Common myeloid progenitor, CD34-positive (primary cell): ENCODE measurements around the gene OR6Q1.

Experiments
- CTCF ChIA-PET: fragments of 350-600 bp; sonication (Branson Sonifier 250); formaldehyde crosslinking; loops from one replicate; lab custom pipeline; 2021; ENCODE audit warnings: antibody characterized with exemption; lab: Charles Lee
- POLR2A ChIA-PET: fragments of 350-600 bp; sonication (Branson Sonifier 250); formaldehyde crosslinking; loops from one replicate; lab custom pipeline; 2021; ENCODE audit warnings: antibody characterized with exemption; lab: Charles Lee
- DNase-seq, 3 donors: peaks; one replicate each; pipeline versions ENCODE4 v3.0.0 to v3.0.0-alpha.2; 2013
- H3K27ac ChIP-seq, 2 experiments: 1 replicate in 1 of 2; 2 replicates in 1 of 2; pipeline ENCODE4 v1.7.0; 2013; ENCODE audit warnings: inconsistent platforms in 2 of 2, low read length in 2 of 2, mild to moderate bottlenecking in 2 of 2, low read depth in 1 of 2, moderate library complexity in 1 of 2; ENCODE audit not compliant: severe bottlenecking in 2 of 2, insufficient read depth in 1 of 2, poor library complexity in 1 of 2
- H3K27me3 ChIP-seq, 5 experiments: replicated peaks in 2 of 5; 1 replicate in 3 of 5; 2 replicates in 2 of 5; pipeline versions ENCODE4 v1.6.1 to v1.7.0; 2013; ENCODE audit warnings: low read length in 4 of 5, mild to moderate bottlenecking in 2 of 5, moderate library complexity in 2 of 5, inconsistent platforms in 1 of 5; ENCODE audit not compliant: insufficient read depth in 5 of 5, control insufficient read depth in 4 of 5
- H3K36me3 ChIP-seq, 4 experiments: 1 replicate in 2 of 4; 2 replicates in 2 of 4; pipeline versions ENCODE4 v1.6.1 to v1.7.0; 2013; ENCODE audit warnings: low read length in 3 of 4, control low read depth in 1 of 4, mild to moderate bottlenecking in 1 of 4; ENCODE audit not compliant: control insufficient read depth in 4 of 4, insufficient read depth in 4 of 4
- H3K4me1 ChIP-seq, 4 experiments: 1 replicate in 3 of 4; 2 replicates in 1 of 4; pipeline versions ENCODE4 v1.6.1 to v1.7.1; 2013; ENCODE audit warnings: low read length in 3 of 4, mild to moderate bottlenecking in 3 of 4, control low read depth in 1 of 4, inconsistent platforms in 1 of 4, moderate library complexity in 1 of 4; ENCODE audit not compliant: control insufficient read depth in 4 of 4, insufficient read depth in 4 of 4; ENCODE audit errors: control extremely low read depth in 1 of 4
- H3K4me3 ChIP-seq, 7 experiments: 1 replicate in 4 of 7; 2 replicates in 3 of 7; pipeline versions ENCODE4 v1.5.1 to v1.7.0; 2013; ENCODE audit warnings: mild to moderate bottlenecking in 7 of 7, low read length in 6 of 7, moderate library complexity in 6 of 7, inconsistent platforms in 2 of 7, low read depth in 2 of 7, control low read depth in 1 of 7; ENCODE audit not compliant: insufficient read depth in 4 of 7, control insufficient read depth in 1 of 7; ENCODE audit errors: extremely low read depth in 1 of 7
- H3K9me3 ChIP-seq, 5 experiments: 1 replicate in 4 of 5; 2 replicates in 1 of 5; pipeline versions ENCODE4 v1.6.1 to v1.7.1; 2013; ENCODE audit warnings: low read length in 4 of 5, mild to moderate bottlenecking in 2 of 5, inconsistent platforms in 1 of 5, low read depth in 1 of 5, moderate library complexity in 1 of 5; ENCODE audit not compliant: control insufficient read depth in 4 of 5, insufficient read depth in 2 of 5; ENCODE audit errors: control extremely low read depth in 1 of 5
- WGBS: methylation state at CpG from one replicate; pipeline ENCODE4 v1.1.5; 2013; ENCODE audit not compliant: insufficient coverage; 5-methylcytosine and 5-hydroxymethylcytosine counted together

The OR6Q1 gene

GRCh38 chr11:58067685-58068084, 36.9 kb downstream of the OR6Q1 start:
- CTCF ChIA-PET = no interaction called here
- 97% methylated on average over 5 of the region's 5 CpGs for WGBS
- no peaks in the 10 kb centered on the region for H3K36me3 ChIP-seq

DNA sequence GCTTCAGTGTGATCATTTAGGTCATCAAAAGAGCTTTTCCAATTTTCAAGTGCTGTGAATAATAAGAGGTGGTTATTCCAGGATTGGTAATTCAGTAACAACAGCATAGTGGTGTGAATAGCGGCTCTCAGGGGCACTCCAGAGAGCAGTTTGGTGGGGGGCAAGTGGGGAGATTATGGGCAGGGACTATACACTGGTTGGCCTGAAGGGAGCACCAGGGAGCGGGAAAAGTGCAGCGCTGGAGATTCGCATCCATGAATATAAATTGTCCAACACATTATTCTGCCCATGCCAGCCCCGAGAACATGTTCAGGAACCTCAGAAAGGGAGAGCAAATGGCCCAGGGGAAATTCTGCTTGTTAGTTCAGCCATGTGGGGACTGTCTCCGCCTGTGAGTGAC, 37.9 kb downstream of the OR6Q1 start:
- ChIA-PET POLR2A (interaction anchor here (0.6 kb wide), 1 partner anchor 127 kb away, joined by 3 read pairs; no protein-coding TSS in a partner anchor), CTCF (no interaction called here)
- Histone ChIP-seq H3K4me3 (no peak overlapping the region), H3K36me3 (no peaks in the 10 kb centered on the region), H3K9me3 (no peaks in the 10 kb centered on the region), H3K4me1 (no peaks in the 10 kb centered on the region), H3K27ac (no peak overlapping the region), H3K27me3 (no peaks in the 10 kb centered on the region)
- no peak for DNase-seq
- WGBS = 84% methylated on average over 6 of the region's 6 CpGs

More at GRCh38 chr11:58067685-58068084, 36.9 kb downstream of the OR6Q1 start:
- no peak overlapping the region for H3K27ac ChIP-seq
- no peak for DNase-seq
- no peaks in the 10 kb centered on the region for H3K9me3 ChIP-seq
- H3K4me3 ChIP-seq = no peak overlapping the region
- H3K27me3 ChIP-seq = no peaks in the 10 kb centered on the region
- POLR2A ChIA-PET = no interaction called here
- no peaks in the 10 kb centered on the region for H3K4me1 ChIP-seq

DNA sequence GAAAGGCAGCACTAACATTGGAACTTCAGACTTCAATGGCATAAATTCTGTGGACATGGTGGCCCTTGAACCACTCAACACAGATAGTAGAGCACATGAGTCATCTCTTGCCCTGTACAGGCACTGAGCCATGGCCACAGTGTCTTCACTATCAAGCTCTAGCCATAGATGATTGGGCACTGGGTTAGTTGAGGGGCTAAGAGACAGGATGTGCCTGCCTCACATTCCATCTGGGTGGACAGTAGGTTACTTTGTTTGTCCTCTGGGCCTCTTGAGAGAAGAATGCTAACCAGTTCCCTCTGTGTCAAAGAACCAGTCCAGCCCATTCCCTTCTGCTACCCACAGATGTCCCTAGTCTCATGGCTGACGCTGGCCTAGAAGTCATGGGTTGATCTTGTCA, 39.8 kb downstream of the OR6Q1 start:
- WGBS = 89% methylated on average over 1 of the region's 1 CpG
- CTCF ChIA-PET = no interaction called here

GRCh38 chr11:58075781-58076180, 45.0 kb downstream of the OR6Q1 start:
- H3K9me3 ChIP-seq = no peaks in the 10 kb centered on the region
- H3K27me3 ChIP-seq = no peaks in the 10 kb centered on the region
- H3K36me3 ChIP-seq = no peaks in the 10 kb centered on the region
- 50% methylated on average over 2 of the region's 2 CpGs for WGBS
- DNase-seq = no peak
- H3K27ac ChIP-seq = no peak overlapping the region
- H3K4me3 ChIP-seq = no peak overlapping the region
- ChIA-PET POLR2A (no interaction called here), CTCF (no interaction called here)
- no peaks in the 10 kb centered on the region for H3K4me1 ChIP-seq

More for the DNA sequence above, 39.8 kb downstream of the OR6Q1 start:
- Histone ChIP-seq H3K4me3 (no peak overlapping the region), H3K4me1 (no peaks in the 10 kb centered on the region), H3K9me3 (no peaks in the 10 kb centered on the region), H3K27ac (no peak overlapping the region), H3K36me3 (no peaks in the 10 kb centered on the region), H3K27me3 (no peaks in the 10 kb centered on the region)
- DNase-seq = no peak
- POLR2A ChIA-PET = no interaction called here
